GM18867 (cell line): ENCODE results near the gene SNX24.

ENCODE experiments used
- ATAC-seq: cut with Tn5 transposase; IDR thresholded peaks from one replicate; pipeline ENCODE4 v1.9.1; 2021; ENCODE audit warnings: mild to moderate bottlenecking, moderate library complexity; ENCODE audit not compliant: unreplicated experiment

The SNX24 gene

GRCh38 chr5:122999947-123000563, 154.6 kb downstream of the SNX24 start:
- peak; percentile 99 for ATAC-seq

GRCh38 chr5:123000731-123001130, 155.3 kb downstream of the SNX24 start:
- ATAC-seq = no peak

GRCh38 chr5:123001808-123002207, 156.4 kb downstream of the SNX24 start:
- ATAC-seq = no peak

GRCh38 chr5:123007182-123007581, 161.8 kb downstream of the SNX24 start:
- ATAC-seq = no peak

GRCh38 chr5:123007754-123008153, 162.3 kb downstream of the SNX24 start:
- ATAC-seq = no peak

GRCh38 chr5:123012321-123012720, 166.9 kb downstream of the SNX24 start:
- no peak for ATAC-seq

GRCh38 chr5:123014689-123015088, 169.3 kb downstream of the SNX24 start:
- ATAC-seq = no peak

- ATAC-seq = no peak
Observed at GRCh38 chr5:123028222-123028621, 182.8 kb downstream of the SNX24 start.

- ATAC-seq = no peak
Observed at GRCh38 chr5:123033157-123033671, 187.8 kb downstream of the SNX24 start.

- peak; percentile 58 for ATAC-seq
Observed at GRCh38 chr5:123035360-123035917, 190.0 kb downstream of the SNX24 start.

- peak; percentile 14 for ATAC-seq
Observed at GRCh38 chr5:123035918-123036390, 190.5 kb downstream of the SNX24 start.

GRCh38 chr5:123036391-123037103, 191.1 kb downstream of the SNX24 start, which contains the start of gene PPIC:
Gene PPIC (minus strand): TSS chr5:123036725. CDS start chr5:123036625, 100 bp downstream.
- peak; percentile 51 for ATAC-seq

- ATAC-seq = no peak
Observed at GRCh38 chr5:123037104-123037418, 191.6 kb downstream of the SNX24 start.

- no peak for ATAC-seq
Observed at GRCh38 chr5:123039673-123040072, 194.3 kb downstream of the SNX24 start.

- ATAC-seq = no peak
Observed at GRCh38 chr5:123044926-123045617, 199.7 kb downstream of the SNX24 start.

- ATAC-seq = no peak
Observed at GRCh38 chr5:123046222-123046621, 200.8 kb downstream of the SNX24 start.

GRCh38 chr5:123047706-123048105, 202.3 kb downstream of the SNX24 start:
- ATAC-seq = no peak

GRCh38 chr5:123051206-123051605, 205.8 kb downstream of the SNX24 start:
- ATAC-seq = no peak
